Breast epithelium (tissue), 4 donors: ENCODE measurements around the gene TMEM126A. TPM values are rescaled to one million over a fixed set of nuclear protein-coding genes. Genes with fewer than 3 reads are reported as not detected.
"Not testable (repeated sequence)": the region's sequence is repeated elsewhere in the genome, so short reads cannot be mapped to it uniquely, and the experiment has no call there.

Source experiments
- DNase-seq, 2 donors: peaks; one replicate each; pipeline ENCODE4 v3.0.0-alpha.2; 2019; ENCODE audit warnings: low spot score in 2 of 2
- H3K27ac ChIP-seq, 2 donors: fragments of 200-600 bp; sonication (generic) in 1 of 2; one replicate each; pipeline ENCODE4 v1.5.1; 2016 to 2019; ENCODE audit warnings: mild to moderate bottlenecking in 1 of 2
- H3K27me3 ChIP-seq, 2 donors: fragments of 200-600 bp; sonication (generic) in 1 of 2; one replicate each; pipeline versions ENCODE4 v1.5.1 to v1.6.0; 2017 to 2019; ENCODE audit warnings: control low read depth in 1 of 2, mild to moderate bottlenecking in 1 of 2
- H3K36me3 ChIP-seq: fragments of 200-600 bp; one replicate; pipeline ENCODE4 v1.5.1; 2019
- H3K4me1 ChIP-seq, 2 donors: fragments of 200-600 bp; sonication (generic); one replicate each; pipeline ENCODE4 v1.5.1; 2016 to 2019; ENCODE audit warnings: control low read depth in 1 of 2
- H3K4me3 ChIP-seq, 3 donors: fragments of 200-600 bp; sonication (generic); 1 replicate in 2 of 3; 2 replicates in 1 of 3; pipeline ENCODE4 v1.5.1; 2016 to 2019; ENCODE audit warnings: mild to moderate bottlenecking in 3 of 3, moderate library complexity in 2 of 3
- H3K9me3 ChIP-seq, 2 donors: fragments of 200-600 bp; sonication (generic) in 1 of 2; one replicate each; pipeline ENCODE4 v1.5.1; 2016 to 2019; ENCODE audit warnings: control low read depth in 1 of 2
- CTCF ChIP-seq, 3 donors: fragments of 450-650 bp; IDR thresholded peaks; one replicate each; pipeline ENCODE4 v1.5.1; 2016 to 2017; ENCODE audit warnings: antibody characterized with exemption in 3 of 3, mild to moderate bottlenecking in 3 of 3, moderate library complexity in 3 of 3
- POLR2A ChIP-seq: fragments of 450-650 bp; IDR thresholded peaks from one replicate; pipeline ENCODE4 v1.6.1; 2016; ENCODE audit warnings: antibody characterized with exemption, mild to moderate bottlenecking, moderate library complexity
- POLR2AphosphoS5 ChIP-seq, 3 donors: sonication (generic); formaldehyde crosslinking; IDR thresholded peaks; one replicate each; pipeline ENCODE4 v1.6.1; 2017; ENCODE audit warnings: antibody characterized with exemption in 3 of 3
- intact Hi-C: fragments of 100-400 bp; cut with DNase I; formaldehyde crosslinking; loops from one replicate; pipeline ENCODE4 v1.15.1; 2023; ENCODE audit warnings: low total_unique reads
- total RNA-seq, 3 donors: library from RNA; depleted of rRNA; stranded (reverse); fragments of >200 nt; gene quantifications; one replicate each; pipeline ENCODE4 v1.1.0, GENCODE V29; 2016

The TMEM126A gene
- 10 to 100 TPM; 18.6 to 33.9 (median 23.9) TPM for total RNA-seq

GRCh38 chr11:85647604-85648299 is at the start of gene TMEM126A:
Gene TMEM126A, plus strand, starts transcription at chr11:85647967. Its CDS starts 2,289 bp downstream, at chr11:85650256.
- peak within 1 kb of the TSS; percentile 87 to 92 for H3K27ac ChIP-seq
- H3K36me3 ChIP-seq: no peaks in the 10 kb centered on the region
- no peaks in the 10 kb centered on the region for H3K9me3 ChIP-seq
- intact Hi-C loops: loop anchor here (2.0 kb wide), 1 partner anchor 39 kb away; the partner anchor contains the start of gene CCDC89
- H3K4me1 ChIP-seq: peaks cover 0 to 10% of the 10 kb centered on the region in 2 donors
- H3K4me3 ChIP-seq: peak within 1 kb of the TSS; percentile 64 to 89 (median 74)
- TF ChIP-seq POLR2AphosphoS5 (IDR thresholded peaks at IDR 0.05) (peak; percentile 69 to 90 (median 78)), CTCF (IDR thresholded peaks at IDR 0.05) (no peak)
- peak; percentile 85 to 86 for DNase-seq
- no peaks in the 10 kb centered on the region for H3K27me3 ChIP-seq

DNA sequence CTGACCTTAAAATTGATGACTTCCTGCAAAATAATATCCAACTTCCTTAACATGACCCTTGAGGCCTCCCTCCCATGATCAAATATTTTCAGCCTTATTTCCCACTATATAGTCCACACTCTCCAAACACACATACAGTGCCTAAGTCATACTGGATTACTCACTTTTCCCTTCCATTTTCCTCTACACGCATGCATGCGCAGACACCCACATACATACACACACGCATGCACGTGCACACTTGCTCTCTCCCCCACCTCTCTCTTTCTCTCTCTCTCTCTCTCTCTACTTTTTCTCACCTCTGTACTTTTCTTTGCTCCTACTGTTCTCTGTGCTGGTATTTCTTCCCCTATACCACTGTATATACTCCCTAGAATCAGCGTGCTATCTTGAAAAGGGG is 48.7 kb upstream of the TMEM126A start:
- intact Hi-C loops: no loop called here
- no peak for TF ChIP-seq POLR2A
- TF ChIP-seq CTCF (IDR thresholded peaks at IDR 0.05): no peak
- TF ChIP-seq POLR2AphosphoS5 (IDR thresholded peaks at IDR 0.05): no peak
- H3K4me1 ChIP-seq: no peaks in the 10 kb centered on the region
- H3K27ac ChIP-seq: no peak overlapping the region
- H3K4me3 ChIP-seq: no peak overlapping the region
- no peaks in the 10 kb centered on the region for H3K27me3 ChIP-seq
- no peaks in the 10 kb centered on the region for H3K9me3 ChIP-seq
- H3K36me3 ChIP-seq: no peaks in the 10 kb centered on the region
- DNase-seq: no peak

DNA sequence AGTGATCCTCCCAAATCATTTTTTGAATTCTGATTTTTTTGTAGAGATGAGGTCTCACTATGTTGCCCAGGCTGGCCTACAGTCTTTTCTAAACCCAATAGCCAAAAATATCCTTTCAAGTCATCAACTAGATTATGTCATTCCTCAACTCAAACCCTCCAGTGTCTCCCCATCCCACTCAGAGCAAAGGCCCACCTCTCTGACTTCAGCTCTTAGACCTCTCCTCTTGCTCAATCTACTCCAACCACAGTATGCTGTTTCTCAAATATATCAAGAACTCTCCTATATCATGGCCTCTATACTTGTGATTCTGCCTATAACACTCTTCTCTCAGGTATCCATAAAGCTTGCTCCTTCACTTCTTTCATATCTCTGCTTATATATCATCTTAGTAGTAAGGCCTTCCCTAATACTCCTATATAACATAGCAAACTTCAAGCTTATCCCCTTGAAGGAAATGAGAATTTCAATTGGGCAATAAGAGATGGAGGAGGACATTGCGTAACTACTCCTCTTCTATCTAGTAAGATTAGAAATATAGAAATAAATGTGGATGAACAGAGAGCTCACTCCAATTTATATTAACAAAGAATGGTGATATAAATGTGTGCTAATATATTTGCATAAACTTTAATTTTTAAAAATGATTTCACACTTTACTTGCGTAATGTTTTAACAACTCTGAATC is 45.1 kb upstream of the TMEM126A start:
- DNase-seq: no peak
- H3K4me1 ChIP-seq: no peaks in the 10 kb centered on the region
- intact Hi-C loops: no loop called here
- no peaks in the 10 kb centered on the region for H3K27me3 ChIP-seq
- no peak for TF ChIP-seq CTCF (IDR thresholded peaks at IDR 0.05)
- TF ChIP-seq POLR2AphosphoS5 (IDR thresholded peaks at IDR 0.05): no peak
- no peak for TF ChIP-seq POLR2A
- no peaks in the 10 kb centered on the region for H3K9me3 ChIP-seq
- H3K4me3 ChIP-seq: no peak overlapping the region
- no peaks in the 10 kb centered on the region for H3K36me3 ChIP-seq
- no peak overlapping the region for H3K27ac ChIP-seq

DNA sequence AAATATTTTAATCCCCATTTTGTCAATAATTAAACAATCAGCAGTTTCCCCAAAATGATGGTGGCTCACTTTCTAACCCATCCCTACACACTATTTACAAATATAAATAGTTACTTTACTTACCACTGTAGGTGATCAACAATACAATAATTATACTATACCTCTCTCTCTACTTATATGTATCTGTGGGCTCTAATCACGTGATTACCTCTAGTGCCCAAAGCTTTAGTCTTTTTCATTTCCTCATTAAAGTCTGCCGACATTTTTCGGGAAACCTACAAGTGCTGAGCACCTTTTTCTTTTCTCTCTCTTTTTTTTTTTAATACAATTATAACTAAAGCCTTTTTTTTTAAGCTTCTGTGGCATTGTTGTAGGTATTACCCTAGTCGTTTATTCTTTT is 44.5 kb upstream of the TMEM126A start:
- Histone ChIP-seq H3K4me1 (no peaks in the 10 kb centered on the region), H3K9me3 (no peaks in the 10 kb centered on the region), H3K4me3 (no peak overlapping the region), H3K27ac (no peak overlapping the region), H3K36me3 (no peaks in the 10 kb centered on the region), H3K27me3 (no peaks in the 10 kb centered on the region)
- DNase-seq: no peak
- TF ChIP-seq POLR2AphosphoS5 (IDR thresholded peaks at IDR 0.05) (no peak), POLR2A (no peak), CTCF (IDR thresholded peaks at IDR 0.05) (no peak)
- intact Hi-C loops: no loop called here

DNA sequence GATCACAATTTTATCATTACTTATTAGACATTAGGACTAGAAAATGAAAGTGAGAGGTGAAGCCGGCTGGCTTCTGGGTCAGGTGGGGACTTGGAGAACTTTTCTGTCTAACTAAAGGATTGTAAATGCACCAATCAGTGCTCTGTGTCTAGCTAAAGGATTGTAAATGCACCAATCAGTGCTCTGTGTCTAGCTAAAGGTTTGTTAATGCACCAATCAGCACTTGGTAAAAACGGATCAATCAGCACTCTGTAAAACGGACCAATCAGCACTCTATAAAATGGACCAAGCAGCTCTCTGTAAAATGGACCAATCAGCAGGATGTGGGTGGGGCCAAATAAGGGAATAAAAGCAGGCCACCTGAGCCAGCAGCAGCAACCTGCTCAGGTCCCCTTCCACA is 41.5 kb upstream of the TMEM126A start:
- H3K36me3 ChIP-seq, DNase-seq, H3K27me3 ChIP-seq, H3K9me3 ChIP-seq, H3K27ac ChIP-seq, H3K4me3 ChIP-seq, H3K4me1 ChIP-seq, intact Hi-C loops: not testable (repeated sequence)

- H3K27me3 ChIP-seq, DNase-seq, H3K4me3 ChIP-seq, H3K36me3 ChIP-seq, H3K27ac ChIP-seq, H3K4me1 ChIP-seq, H3K9me3 ChIP-seq, intact Hi-C loops: not testable (repeated sequence)
Measured at GRCh38 chr11:85608621-85609020, 39.1 kb upstream of the TMEM126A start.

DNA sequence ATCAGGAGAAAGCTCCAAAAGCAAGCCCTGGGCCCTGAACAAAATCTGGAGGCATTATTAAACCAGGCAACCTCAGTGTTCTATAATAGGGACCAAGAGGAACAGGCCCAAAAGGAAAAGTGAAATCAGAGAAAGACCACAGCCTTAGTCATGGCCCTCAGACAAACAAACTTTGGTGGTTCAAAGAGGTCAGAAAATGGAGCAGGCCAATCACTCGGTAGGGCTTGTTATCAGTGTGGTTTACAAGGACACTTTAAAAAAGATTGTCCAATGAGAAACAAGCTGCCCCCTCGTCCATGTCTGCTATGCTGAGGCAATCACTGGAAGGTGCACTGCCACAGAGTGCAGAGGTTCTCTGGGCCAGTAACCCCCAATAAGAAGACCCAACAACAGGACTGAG is 38.5 kb upstream of the TMEM126A start:
- H3K4me3 ChIP-seq, DNase-seq, intact Hi-C loops, H3K36me3 ChIP-seq, H3K9me3 ChIP-seq, H3K27me3 ChIP-seq, H3K4me1 ChIP-seq, H3K27ac ChIP-seq: not testable (repeated sequence)

- H3K4me3 ChIP-seq, DNase-seq, H3K27me3 ChIP-seq, H3K4me1 ChIP-seq, H3K9me3 ChIP-seq, intact Hi-C loops, H3K36me3 ChIP-seq, H3K27ac ChIP-seq: not testable (repeated sequence)
Measured at GRCh38 chr11:85611643-85612042, 36.1 kb upstream of the TMEM126A start.
